NT2/D1 (cell line): ENCODE measurements around the gene NXPH1.

Source experiments
- YY1 ChIP-seq: IDR thresholded peaks from 2 replicates; pipeline ENCODE4 v1.6.1; 2011; ENCODE audit not compliant: insufficient read length, insufficient read depth
- ZNF274 ChIP-seq: IDR thresholded peaks from 2 replicates; pipeline ENCODE4 v1.6.1; 2011; ENCODE audit warnings: mild to moderate bottlenecking, low read depth, low read length

GRCh38 chr7:8585591-8585990 is 152.2 kb downstream of the NXPH1 start:
- TF ChIP-seq ZNF274 (no peak), YY1 (no peak)
